Skeletal muscle satellite cell (primary cell): ENCODE results near the gene NFASC.

Experiments used
- H3K27me3 ChIP-seq: 2 replicates; pipeline ENCODE4 v1.7.0; 2013; ENCODE audit warnings: low read length; ENCODE audit not compliant: control insufficient read depth, insufficient read depth
- H3K36me3 ChIP-seq: 2 replicates; pipeline ENCODE4 v1.7.0; 2013; ENCODE audit warnings: mild to moderate bottlenecking, control low read depth, low read length; ENCODE audit not compliant: insufficient read depth
- H3K4me1 ChIP-seq: 2 replicates; pipeline ENCODE4 v1.7.0; 2013; ENCODE audit warnings: low read length; ENCODE audit not compliant: control insufficient read depth, insufficient read depth
- H3K4me2 ChIP-seq: 2 replicates; pipeline ENCODE4 v1.7.0; 2013; ENCODE audit warnings: mild to moderate bottlenecking, low read length
- H3K4me3 ChIP-seq: 2 replicates; pipeline ENCODE4 v1.7.0; 2013; ENCODE audit warnings: low read length
- H3K9ac ChIP-seq: 2 replicates; pipeline ENCODE4 v1.7.0; 2013; ENCODE audit warnings: mild to moderate bottlenecking, low read depth, low read length, moderate library complexity
- H3K9me3 ChIP-seq: replicated peaks from 2 replicates; pipeline ENCODE4 v1.7.0; 2013; ENCODE audit warnings: mild to moderate bottlenecking, control low read depth, low read length

Gene NFASC

DNA sequence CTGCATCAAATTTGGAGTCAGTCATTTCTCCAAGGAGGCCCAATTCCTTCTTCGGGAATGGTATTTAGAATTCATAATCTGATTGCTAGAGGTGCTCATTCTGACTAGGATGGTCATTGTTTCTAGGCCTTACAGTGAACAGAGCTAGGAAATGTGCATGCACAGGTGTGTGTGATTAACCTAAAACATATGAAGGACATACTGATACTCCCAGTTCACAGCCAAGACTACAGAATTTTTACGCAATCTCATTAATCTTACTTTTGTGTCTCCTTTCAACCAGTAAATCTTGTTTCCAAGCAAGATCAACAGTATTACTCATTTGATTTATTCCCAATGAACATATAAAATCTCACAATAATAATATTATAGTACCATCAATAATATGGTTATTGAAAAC is 47.1 kb downstream of the NFASC start:
- Histone ChIP-seq H3K4me3 (no peak overlapping the region), H3K36me3 (no peaks in the 10 kb centered on the region), H3K4me1 (no peaks in the 10 kb centered on the region), H3K4me2 (no peak overlapping the region), H3K9ac (no peak overlapping the region), H3K9me3 (no peaks in the 10 kb centered on the region), H3K27me3 (no peaks in the 10 kb centered on the region)

DNA sequence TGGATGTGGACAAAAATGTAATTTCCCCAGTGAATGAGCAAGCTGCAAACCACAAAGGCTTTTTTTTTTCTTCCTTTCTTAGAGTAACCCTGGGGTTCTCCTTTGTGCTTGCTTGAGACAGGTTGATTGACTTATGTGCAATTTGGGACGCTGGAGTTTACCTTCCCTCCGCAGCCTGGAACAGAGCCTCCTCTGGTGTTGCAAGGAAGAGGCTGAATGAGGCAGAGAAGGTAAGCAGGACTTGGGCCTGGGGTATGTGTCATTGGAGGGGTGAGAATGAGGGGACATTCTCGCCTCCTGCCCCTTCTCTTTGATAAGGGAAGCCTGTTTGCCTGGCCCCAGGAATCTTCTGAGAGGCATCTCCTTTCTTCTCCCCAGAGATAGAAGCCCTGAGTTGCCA is 49.8 kb downstream of the NFASC start:
- peaks cover 2% of the 10 kb centered on the region for H3K27me3 ChIP-seq
- no peak overlapping the region for H3K4me3 ChIP-seq
- no peak overlapping the region for H3K4me2 ChIP-seq
- H3K9ac ChIP-seq, result no peak overlapping the region
- no peaks in the 10 kb centered on the region for H3K36me3 ChIP-seq
- peaks cover 12% of the 10 kb centered on the region for H3K4me1 ChIP-seq
- no peaks in the 10 kb centered on the region for H3K9me3 ChIP-seq

DNA sequence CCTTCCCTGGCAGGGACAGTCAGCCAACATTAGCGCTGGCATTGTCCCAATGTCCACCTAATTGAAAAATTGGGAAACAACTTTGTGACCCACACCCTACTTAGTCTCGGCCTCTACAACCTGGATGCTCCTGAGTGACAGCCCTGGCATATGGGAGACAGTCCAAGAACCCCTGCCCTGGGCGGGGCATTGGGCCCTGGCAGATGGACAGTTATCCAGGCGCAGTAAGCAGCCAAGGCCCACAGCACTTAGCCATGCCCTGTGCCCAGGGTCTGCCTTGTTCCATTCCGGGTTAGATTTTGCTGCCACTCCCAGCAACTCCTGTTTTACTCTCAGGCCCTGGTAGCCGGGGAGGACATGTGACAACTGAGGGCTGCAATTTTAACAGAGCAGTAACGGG is 50.3 kb downstream of the NFASC start:
- H3K36me3 ChIP-seq, result no peaks in the 10 kb centered on the region
- H3K9ac ChIP-seq, result no peak overlapping the region
- H3K4me2 ChIP-seq, result no peak overlapping the region
- no peak overlapping the region for H3K4me3 ChIP-seq
- peaks cover 12% of the 10 kb centered on the region for H3K4me1 ChIP-seq
- peaks cover 2% of the 10 kb centered on the region for H3K27me3 ChIP-seq
- H3K9me3 ChIP-seq, result no peaks in the 10 kb centered on the region

DNA sequence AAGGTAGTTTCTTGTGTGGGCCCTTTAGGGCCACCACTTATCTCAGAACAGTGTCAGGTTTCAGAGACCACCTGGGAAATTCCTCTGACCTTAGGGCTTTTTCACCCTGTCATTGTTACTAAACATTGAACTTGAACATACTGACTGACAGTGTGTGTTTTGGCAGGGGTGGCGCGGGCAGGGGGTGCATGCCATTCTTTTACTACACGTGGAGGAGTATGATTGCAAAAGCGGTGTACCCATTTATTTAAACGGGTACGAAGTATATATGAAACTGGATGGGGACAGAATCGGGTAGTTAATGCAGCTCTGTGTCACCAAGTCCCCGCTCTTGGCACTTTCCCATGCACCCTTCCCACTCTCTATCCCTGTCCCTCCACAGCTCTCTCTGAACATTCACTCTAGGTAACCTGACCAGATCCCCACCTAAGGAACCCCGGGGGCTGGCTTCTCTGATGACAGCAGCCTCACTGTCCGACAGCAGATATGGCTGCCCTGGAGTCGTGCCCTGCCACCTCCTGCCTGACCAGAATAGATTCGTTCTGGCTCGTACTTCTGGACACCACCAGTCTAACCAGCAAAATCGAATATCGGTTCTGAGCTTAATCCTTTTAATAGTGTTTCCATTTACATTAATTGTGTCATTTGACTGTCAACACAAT is 51.3 kb downstream of the NFASC start:
- Histone ChIP-seq H3K4me2 (no peak overlapping the region), H3K9ac (no peak overlapping the region), H3K4me3 (no peak overlapping the region), H3K4me1 (peaks cover 12% of the 10 kb centered on the region), H3K27me3 (peaks cover 2% of the 10 kb centered on the region), H3K9me3 (no peaks in the 10 kb centered on the region), H3K36me3 (no peaks in the 10 kb centered on the region)

DNA sequence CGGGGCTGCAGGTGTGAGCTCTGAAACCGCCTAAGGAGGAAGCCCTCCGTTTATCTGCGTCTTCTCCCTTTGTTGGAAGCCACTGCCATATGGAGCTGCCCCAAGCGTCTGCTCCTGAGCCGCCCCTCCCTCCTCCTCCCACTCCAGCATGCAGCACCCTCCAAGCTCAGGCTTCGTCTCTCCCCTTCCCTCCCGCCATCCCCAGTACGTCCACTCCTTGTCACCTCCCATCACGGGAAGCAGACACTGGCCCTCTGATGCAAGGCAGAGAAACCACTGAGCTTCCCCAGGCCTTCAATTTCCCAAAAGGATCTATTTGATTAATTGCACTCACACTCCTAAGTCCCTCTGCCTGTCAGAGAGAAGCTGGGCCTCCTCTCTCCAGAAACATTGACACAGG is 52.5 kb downstream of the NFASC start:
- Histone ChIP-seq H3K27me3 (peaks cover 2% of the 10 kb centered on the region), H3K36me3 (no peaks in the 10 kb centered on the region), H3K4me1 (peaks cover 12% of the 10 kb centered on the region), H3K4me2 (no peak overlapping the region), H3K9ac (no peak overlapping the region), H3K4me3 (no peak overlapping the region), H3K9me3 (no peaks in the 10 kb centered on the region)

DNA sequence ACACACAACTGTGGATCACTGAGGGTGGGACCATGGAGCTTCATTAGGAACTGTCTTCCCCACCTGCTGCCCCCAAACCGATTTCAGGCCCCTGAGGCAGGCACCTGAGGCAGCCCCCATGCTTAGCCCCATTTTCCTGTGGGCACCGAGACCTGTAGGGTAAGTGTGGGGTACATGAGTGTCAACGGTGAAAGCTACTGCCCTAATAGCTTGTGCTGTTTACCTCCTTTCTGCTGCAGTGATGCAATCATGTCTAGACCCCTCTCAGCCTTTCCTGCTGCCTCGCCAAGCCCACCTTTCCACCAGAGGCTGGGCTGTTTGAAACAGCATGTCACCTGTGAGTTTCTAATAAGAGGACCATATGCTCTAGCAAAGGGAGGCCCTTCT is 53.0 kb downstream of the NFASC start:
- no peak overlapping the region for H3K4me3 ChIP-seq
- H3K4me2 ChIP-seq, result no peak overlapping the region
- peaks cover 2% of the 10 kb centered on the region for H3K27me3 ChIP-seq
- no peaks in the 10 kb centered on the region for H3K36me3 ChIP-seq
- peaks cover 12% of the 10 kb centered on the region for H3K4me1 ChIP-seq
- no peak overlapping the region for H3K9ac ChIP-seq
- no peaks in the 10 kb centered on the region for H3K9me3 ChIP-seq

DNA sequence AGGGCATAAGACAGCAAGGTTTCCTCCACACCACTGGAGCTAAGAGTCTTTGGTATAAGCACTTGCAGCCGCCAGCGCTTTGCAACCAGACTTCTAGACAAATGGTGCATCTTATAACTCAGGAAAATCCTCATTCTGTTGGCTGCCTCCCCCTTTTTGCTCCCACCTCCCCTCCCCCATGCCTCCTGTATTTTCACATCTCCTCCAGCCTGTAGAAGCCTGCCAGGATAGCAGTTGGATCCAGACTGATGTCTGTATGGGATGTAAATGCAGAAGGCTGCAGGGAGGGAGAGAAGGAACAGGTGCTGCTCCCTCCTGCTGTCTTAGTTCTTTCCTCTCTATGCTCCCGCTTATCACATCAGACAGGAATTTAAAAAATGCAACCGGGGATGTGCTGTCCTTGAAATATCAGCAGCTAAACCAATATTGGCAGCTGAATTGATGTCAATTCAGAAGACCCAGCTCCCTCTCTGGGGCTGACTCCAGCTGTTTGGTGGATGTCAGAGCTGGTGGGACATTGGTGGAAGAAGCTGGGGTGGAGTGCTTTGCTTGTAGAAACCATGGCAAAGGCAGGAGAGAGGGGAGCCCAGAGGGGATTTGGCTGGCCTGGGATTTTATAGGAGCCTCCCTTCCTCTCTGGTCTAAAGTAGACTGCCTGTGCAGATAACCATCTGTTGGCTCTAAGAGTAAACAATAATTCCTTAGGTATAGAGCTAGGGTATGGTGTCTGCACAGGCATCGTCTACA is 53.5 kb downstream of the NFASC start:
- H3K27me3 ChIP-seq, result peaks cover 2% of the 10 kb centered on the region
- H3K4me1 ChIP-seq, result peaks cover 12% of the 10 kb centered on the region
- H3K9me3 ChIP-seq, result no peaks in the 10 kb centered on the region
- no peak overlapping the region for H3K4me3 ChIP-seq
- H3K9ac ChIP-seq, result no peak overlapping the region
- H3K4me2 ChIP-seq, result no peak overlapping the region
- H3K36me3 ChIP-seq, result no peaks in the 10 kb centered on the region

DNA sequence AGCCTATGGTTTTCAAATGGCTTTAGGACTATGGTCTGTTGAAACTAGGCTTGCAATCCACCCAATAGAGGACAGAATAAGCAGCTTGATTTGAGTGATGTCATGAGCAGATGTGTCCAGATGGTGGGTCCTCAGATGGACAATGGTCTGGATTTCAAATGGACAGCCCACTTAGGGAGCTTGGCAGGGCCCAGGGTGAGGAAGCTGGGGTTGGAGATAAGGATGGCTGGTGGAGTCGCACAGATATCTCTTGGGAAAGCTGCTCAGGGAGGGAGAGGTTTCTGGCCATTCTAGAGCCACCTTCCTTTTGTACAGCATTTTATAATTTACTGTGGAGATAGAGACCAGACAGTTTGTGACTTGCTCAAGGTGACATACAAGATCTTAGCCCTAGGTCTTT is 55.0 kb downstream of the NFASC start:
- no peak overlapping the region for H3K4me2 ChIP-seq
- no peak overlapping the region for H3K9ac ChIP-seq
- peaks cover 2% of the 10 kb centered on the region for H3K27me3 ChIP-seq

DNA sequence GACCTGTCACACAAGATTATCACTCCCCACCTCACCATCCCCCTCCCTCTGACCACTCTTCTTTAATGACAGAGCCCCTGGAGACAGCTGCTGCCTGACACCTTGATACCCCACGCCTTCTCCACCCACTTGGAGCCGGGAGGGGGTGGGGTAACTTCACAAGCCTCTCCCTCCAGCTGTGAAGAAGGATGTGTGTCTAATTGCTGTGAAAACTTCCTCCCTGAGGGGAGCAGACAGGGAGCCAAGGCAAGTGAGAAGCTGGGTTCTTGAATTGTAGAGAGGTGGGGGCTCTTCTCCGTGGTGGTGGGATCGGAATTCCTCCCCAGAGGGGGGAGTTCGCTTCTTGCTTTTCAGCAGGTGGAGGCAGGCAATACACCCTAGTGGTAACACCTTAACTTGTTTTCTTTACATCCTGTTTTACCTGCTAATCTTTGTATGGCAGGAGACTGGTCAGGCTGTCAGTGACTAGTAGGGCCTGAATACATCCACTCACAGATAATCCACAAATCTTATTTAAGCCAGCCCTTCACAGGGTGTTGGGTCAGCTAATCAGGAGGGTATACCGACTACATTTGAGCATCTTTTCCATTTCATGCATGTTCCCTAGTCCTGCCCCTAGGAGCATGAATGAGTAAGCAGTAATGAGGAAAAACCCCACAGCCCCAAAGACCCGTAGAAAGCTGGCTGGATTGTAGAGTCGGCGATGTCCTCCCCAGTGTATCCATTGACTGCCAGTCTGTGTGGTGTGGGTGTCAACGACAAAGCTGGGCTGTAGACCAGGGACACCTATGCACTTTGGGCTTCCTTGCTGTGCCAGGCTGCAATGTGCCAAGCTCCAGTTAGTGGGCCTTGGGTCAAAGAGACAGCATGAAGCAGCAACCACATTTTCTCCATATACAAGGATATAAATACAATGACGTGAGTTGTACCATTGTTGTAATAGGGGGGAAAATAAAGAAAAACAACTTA is 57.3 kb downstream of the NFASC start:
- Histone ChIP-seq H3K4me3 (no peak overlapping the region), H3K4me1 (peaks cover 12% of the 10 kb centered on the region), H3K27me3 (peaks cover 5% of the 10 kb centered on the region), H3K36me3 (no peaks in the 10 kb centered on the region), H3K9ac (no peak overlapping the region), H3K9me3 (no peaks in the 10 kb centered on the region), H3K4me2 (no peak overlapping the region)

More for the DNA sequence above, 55.0 kb downstream of the NFASC start:
- peaks cover 12% of the 10 kb centered on the region for H3K4me1 ChIP-seq
- H3K9me3 ChIP-seq, result no peaks in the 10 kb centered on the region
- no peaks in the 10 kb centered on the region for H3K36me3 ChIP-seq
- H3K4me3 ChIP-seq, result no peak overlapping the region

DNA sequence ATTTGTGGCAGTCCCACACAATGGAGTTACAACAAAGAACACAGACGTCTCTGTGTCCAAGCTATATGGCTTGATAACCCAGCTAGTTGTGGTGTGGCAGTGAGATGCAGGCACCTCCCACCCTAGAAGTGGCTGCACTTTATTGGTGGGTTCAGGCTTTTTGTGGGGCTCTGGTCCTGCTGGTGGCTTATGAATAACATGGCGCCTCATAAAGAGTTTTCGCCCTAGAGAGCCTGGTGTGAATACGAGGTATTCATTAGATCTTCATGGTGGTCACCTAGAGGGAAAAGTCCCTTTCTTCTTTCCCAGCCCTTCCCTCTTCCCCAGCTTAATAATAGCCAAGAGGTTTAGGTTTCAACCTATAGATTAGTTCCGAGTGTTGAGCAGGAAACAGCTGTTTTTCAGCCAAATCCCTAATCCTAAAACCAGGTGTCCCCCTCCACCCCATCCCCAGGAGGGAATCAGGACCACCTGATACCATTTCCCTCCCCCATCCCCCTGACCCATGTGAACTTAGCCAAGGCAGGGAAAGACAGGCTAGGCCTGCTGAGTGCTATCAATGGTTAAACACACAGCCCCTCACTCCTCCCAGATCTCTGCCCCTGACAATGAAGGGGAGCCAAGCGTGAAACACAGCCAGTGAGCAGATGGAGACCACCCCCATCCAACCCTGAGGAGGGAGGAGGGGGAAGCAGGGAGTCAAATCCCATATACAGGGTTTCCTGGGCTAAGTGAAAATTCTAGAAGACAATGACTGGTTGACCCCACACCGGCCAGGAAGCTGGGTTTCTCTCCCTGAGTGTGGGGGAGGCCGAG is 58.2 kb downstream of the NFASC start:
- no peaks in the 10 kb centered on the region for H3K36me3 ChIP-seq
- H3K4me2 ChIP-seq, result no peak overlapping the region
- no peak overlapping the region for H3K9ac ChIP-seq
- H3K4me3 ChIP-seq, result no peak overlapping the region
- peaks cover 9% of the 10 kb centered on the region for H3K4me1 ChIP-seq
- peaks cover 5% of the 10 kb centered on the region for H3K27me3 ChIP-seq
- no peaks in the 10 kb centered on the region for H3K9me3 ChIP-seq
